Mesothelial cell of epicardium (in vitro differentiated cells): ENCODE measurements around the gene PTPRJ. TPM values are rescaled to one million over a fixed set of nuclear protein-coding genes. Genes with fewer than 3 reads are reported as not detected.

ENCODE experiments used
- DNase-seq, 2 experiments: peaks; one replicate each; pipeline ENCODE4 v3.0.0; 2021; ENCODE audit warnings: low spot score in 2 of 2; ENCODE audit not compliant: unreplicated experiment in 2 of 2
- H3K27ac Mint-ChIP-seq: 2 replicates; pipeline ENCODE4 v1.8.0; 2021; ENCODE audit warnings: mixed read lengths
- H3K27me3 Mint-ChIP-seq: 2 replicates; pipeline ENCODE4 v1.8.0; 2021; ENCODE audit warnings: low read depth, mixed read lengths
- H3K36me3 Mint-ChIP-seq: 2 replicates; pipeline ENCODE4 v1.8.0; 2021; ENCODE audit warnings: mixed read lengths
- H3K4me1 Mint-ChIP-seq: 2 replicates; pipeline ENCODE4 v1.8.0; 2021; ENCODE audit warnings: mixed read lengths
- H3K4me3 Mint-ChIP-seq: 2 replicates; pipeline ENCODE4 v1.8.0; 2021; ENCODE audit warnings: mild to moderate bottlenecking, moderate library complexity, mixed read lengths
- H3K9me3 Mint-ChIP-seq: 2 replicates; pipeline ENCODE4 v1.8.0; 2021; ENCODE audit warnings: mixed read lengths
- total RNA-seq: library from RNA; stranded (reverse); gene quantifications from 3 replicates; pipeline ENCODE4 v1.2.1, GENCODE V29; 2021
- TF ChIP-seq, protein P1 (sequence below): fragments of 200-600 bp; sonication (generic); IDR thresholded peaks from one replicate; pipeline ENCODE4 v1.5.0; 2021; ENCODE audit warnings: antibody characterized with exemption; ENCODE audit not compliant: unreplicated experiment

PTPRJ gene
- total RNA-seq, 1 donor from 2014 or later, result 26.2 TPM

DNA sequence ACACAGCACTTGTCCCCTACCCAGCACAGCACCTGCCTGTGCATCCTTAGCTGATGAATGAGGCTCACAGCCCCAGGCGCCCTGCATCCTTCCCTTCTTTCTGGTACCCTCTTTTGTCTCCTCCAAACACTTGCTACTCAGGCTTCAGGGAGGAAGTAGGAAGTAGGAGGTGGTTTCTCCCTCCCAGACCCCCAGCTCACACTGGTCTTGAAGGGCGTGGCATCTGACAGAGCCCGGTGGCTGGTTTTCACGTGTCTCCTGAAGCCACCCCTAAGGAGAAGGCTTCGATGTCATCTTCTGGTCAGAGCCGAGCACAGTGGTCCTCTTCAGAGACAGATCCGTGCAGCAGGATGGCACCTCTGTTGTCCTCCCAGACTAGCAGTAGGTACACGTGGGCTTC lies 109.8 kb downstream of the PTPRJ start:
- Mint-ChIP-seq H3K27me3 (peaks cover 68% of the 10 kb centered on the region), H3K27ac (no peak overlapping the region), H3K4me3 (no peak overlapping the region), H3K36me3 (no peaks in the 10 kb centered on the region), H3K9me3 (no peaks in the 10 kb centered on the region), H3K4me1 (peaks cover 52% of the 10 kb centered on the region)
- TF ChIP-seq, protein P1, sequence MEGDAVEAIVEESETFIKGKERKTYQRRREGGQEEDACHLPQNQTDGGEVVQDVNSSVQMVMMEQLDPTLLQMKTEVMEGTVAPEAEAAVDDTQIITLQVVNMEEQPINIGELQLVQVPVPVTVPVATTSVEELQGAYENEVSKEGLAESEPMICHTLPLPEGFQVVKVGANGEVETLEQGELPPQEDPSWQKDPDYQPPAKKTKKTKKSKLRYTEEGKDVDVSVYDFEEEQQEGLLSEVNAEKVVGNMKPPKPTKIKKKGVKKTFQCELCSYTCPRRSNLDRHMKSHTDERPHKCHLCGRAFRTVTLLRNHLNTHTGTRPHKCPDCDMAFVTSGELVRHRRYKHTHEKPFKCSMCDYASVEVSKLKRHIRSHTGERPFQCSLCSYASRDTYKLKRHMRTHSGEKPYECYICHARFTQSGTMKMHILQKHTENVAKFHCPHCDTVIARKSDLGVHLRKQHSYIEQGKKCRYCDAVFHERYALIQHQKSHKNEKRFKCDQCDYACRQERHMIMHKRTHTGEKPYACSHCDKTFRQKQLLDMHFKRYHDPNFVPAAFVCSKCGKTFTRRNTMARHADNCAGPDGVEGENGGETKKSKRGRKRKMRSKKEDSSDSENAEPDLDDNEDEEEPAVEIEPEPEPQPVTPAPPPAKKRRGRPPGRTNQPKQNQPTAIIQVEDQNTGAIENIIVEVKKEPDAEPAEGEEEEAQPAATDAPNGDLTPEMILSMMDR, result no peak
- DNase-seq, result no peak

DNA sequence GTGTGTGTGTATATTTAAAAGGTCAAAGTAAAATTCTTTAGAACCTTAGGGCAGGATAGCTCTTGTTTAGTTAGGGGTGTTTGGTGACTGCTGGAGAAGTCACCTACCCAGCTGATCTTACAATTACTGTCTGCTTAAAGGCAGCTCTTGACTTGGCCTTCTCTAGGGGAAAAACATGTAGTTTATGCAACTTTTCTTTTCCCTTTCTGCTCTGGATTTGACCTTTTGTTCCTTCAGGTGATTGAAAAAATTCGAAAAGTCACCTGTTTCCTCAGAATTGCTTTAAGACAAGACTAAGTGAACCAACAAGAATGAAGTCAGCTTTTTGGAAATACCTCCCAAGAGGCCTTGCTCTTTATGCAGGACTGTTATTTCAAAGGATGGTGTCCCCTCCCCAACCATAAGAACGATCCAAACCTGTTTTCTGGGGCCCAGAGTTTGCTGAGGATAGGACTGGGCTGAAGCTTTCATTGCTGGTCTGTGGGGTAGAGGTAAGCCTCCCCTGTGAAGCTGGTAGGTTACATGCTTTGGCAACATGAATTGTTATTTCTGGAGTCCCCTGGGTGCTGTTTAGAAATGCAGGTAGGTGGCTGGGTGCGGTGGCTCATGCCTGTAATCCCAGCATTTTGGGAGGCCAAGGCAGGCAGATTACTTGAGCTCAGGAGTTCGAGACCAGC lies 111.2 kb downstream of the PTPRJ start:
- peaks cover 49% of the 10 kb centered on the region for H3K4me1 Mint-ChIP-seq
- H3K36me3 Mint-ChIP-seq, result no peaks in the 10 kb centered on the region
- peak in 1 of 2 experiments; percentile 19 for DNase-seq
- H3K9me3 Mint-ChIP-seq, result no peaks in the 10 kb centered on the region
- TF ChIP-seq, protein P1, result no peak
- H3K27ac Mint-ChIP-seq, result no peak overlapping the region
- H3K4me3 Mint-ChIP-seq, result no peak overlapping the region
- peaks cover 72% of the 10 kb centered on the region for H3K27me3 Mint-ChIP-seq

DNA sequence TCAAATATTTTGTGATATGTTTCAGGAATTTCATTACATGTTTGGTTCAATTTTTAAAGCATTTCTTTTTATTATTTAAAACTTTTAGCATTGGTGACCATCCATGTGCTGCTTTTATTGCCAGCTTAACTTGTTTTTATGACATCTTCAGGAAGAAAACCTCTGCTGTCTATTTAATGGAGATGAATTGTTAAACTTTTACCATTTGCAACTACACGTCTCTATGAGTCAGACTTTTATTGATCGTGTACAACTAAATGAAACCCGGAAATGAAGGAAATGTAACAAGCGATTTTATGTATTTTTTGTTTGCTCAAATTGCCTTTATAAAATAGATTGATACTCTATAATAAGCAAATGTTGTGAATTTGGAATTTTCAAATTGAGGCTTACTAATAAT lies 113.0 kb downstream of the PTPRJ start:
- H3K9me3 Mint-ChIP-seq, result no peaks in the 10 kb centered on the region
- H3K36me3 Mint-ChIP-seq, result no peaks in the 10 kb centered on the region
- TF ChIP-seq, protein P1, result no peak
- H3K27me3 Mint-ChIP-seq, result peaks cover 75% of the 10 kb centered on the region
- peaks cover 48% of the 10 kb centered on the region for H3K4me1 Mint-ChIP-seq
- no peak for DNase-seq
- H3K27ac Mint-ChIP-seq, result no peak overlapping the region
- no peak overlapping the region for H3K4me3 Mint-ChIP-seq

DNA sequence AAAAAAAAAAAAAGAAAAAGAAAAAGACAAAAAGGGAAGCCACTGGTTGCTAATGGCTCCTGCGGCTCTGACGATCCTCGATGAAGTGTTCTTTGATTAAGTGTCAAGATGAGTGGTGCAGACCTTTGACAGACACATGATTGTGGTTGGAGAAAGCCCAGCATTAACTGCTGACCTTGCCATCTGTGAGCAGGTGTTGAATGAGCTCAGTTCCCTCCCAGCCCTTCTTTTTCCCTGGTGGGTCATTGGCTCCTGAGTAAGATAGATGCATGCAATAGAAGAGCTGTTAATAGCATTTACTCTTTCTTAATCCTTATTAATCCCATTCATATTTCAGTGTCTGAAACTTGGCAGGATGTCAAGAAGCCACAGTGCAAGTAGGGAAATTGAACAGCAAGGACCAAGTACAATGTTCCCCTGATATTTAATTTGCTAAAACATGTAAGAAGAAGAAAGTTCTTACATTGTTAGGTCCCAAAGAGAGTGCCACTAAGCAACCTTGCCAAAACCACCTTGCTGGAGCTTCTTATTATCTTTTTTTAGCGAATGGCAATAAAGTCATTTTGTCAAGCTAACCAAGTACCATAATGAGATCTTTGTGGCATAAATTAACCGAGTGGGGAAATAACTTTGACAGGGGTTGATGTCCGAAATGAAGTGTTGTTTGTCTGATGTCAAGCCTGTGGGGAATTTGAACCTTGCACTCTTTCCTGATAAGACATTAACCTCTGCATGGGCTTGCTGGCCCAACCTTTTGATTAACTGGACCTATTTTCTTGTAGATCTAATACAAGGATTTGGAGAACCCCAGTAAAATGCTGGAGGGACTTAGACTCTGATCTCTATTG lies 113.7 kb downstream of the PTPRJ start:
- TF ChIP-seq, protein P1, result no peak
- peaks cover 44% of the 10 kb centered on the region for H3K4me1 Mint-ChIP-seq
- H3K27ac Mint-ChIP-seq, result no peak overlapping the region
- no peaks in the 10 kb centered on the region for H3K9me3 Mint-ChIP-seq
- DNase-seq, result no peak
- H3K36me3 Mint-ChIP-seq, result no peaks in the 10 kb centered on the region
- H3K4me3 Mint-ChIP-seq, result no peak overlapping the region
- peaks cover 75% of the 10 kb centered on the region for H3K27me3 Mint-ChIP-seq

DNA sequence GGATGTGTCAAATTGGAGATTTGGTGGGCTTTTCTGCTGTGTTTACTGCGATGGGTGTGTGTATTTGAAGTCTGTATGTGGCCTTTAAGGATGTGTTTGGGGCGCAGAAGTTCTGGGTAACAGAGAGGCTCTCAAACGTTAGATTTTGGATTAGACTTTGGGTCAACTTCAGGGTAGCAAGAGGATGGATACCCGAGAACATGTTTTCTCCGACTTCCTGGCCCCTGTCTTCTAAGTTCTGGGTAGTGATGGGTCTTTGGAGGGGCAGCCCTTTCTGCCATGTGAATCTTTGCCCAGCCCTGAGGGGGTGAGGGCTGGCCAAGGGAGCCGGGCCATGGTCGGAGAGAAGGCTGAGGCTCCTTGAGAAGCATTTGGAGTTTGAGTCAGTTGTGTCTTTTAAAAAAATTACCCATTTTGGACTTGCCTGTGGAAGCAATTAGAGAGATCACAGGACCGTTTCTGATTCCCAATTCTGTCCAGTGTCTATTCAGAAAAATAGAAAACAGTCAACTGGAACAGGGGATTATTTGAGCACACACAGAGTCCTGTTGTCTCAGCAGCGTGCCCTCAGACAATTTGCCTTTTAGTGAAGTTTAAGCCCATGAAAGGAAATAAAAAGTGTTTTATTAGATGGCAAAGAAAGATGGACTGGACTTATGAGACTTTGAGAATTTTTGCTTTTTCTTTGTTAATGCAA lies 114.4 kb downstream of the PTPRJ start:
- TF ChIP-seq, protein P1, result no peak
- Mint-ChIP-seq H3K4me1 (peaks cover 44% of the 10 kb centered on the region), H3K4me3 (no peak overlapping the region), H3K36me3 (no peaks in the 10 kb centered on the region), H3K27ac (no peak overlapping the region), H3K9me3 (no peaks in the 10 kb centered on the region), H3K27me3 (peaks cover 75% of the 10 kb centered on the region)
- no peak for DNase-seq
